Endothelial cell of umbilical vein (primary cell): ENCODE measurements around the gene RAI1. TPM values are rescaled to one million over a fixed set of nuclear protein-coding genes. Genes with fewer than 3 reads are reported as not detected.
A peak's percentile ranks its signal among the peaks of the same experiment; 100 is the strongest.

Experiments
- BruUV-seq: library from RNA; stranded (reverse); fragments of 400-500 nt; replicated peaks from 2 replicates; lab custom pipeline; 2021; lab: Mats Ljungman, UMichigan
- CTCF ChIA-PET: fragments of 300-600, 350-600 bp; sonication (Branson Sonifier 250); formaldehyde crosslinking; loops from one replicate; lab custom pipeline; 2021; ENCODE audit warnings: antibody characterized with exemption, inconsistent platforms; lab: Charles Lee
- POLR2A ChIA-PET: fragments of 300-600, 350-600 bp; sonication (Branson Sonifier 250); formaldehyde crosslinking; loops from one replicate; lab custom pipeline; 2021; ENCODE audit warnings: antibody characterized with exemption, inconsistent platforms; lab: Charles Lee
- DNase-seq: peaks from one replicate; pipeline ENCODE4 v3.0.0-alpha.2; 2011; ENCODE audit warnings: low read depth, low spot score
- FAIRE-seq: peaks from 2 replicates; lab custom pipeline; 2011; peaks lifted over from hg19 to GRCh38; lab: Jason Lieb, UNC
- H2AFZ ChIP-seq: 2 replicates; pipeline ENCODE4 v1.6.0; 2012; ENCODE audit warnings: low read depth, low read length, control low read depth, inconsistent platforms
- H3K27ac ChIP-seq: 2 replicates; pipeline ENCODE4 v1.5.1; 2011; ENCODE audit warnings: low read depth, mild to moderate bottlenecking, control low read depth, low read length, moderate library complexity; ENCODE audit not compliant: insufficient read depth
- H3K27me3 ChIP-seq, 2 experiments: 2 replicates each; pipeline versions ENCODE4 v1.6.0 to v1.6.1; 2011; ENCODE audit warnings: low read length in 2 of 2, mixed read lengths in 1 of 2; ENCODE audit not compliant: control insufficient read depth in 2 of 2, insufficient read depth in 2 of 2
- H3K36me3 ChIP-seq, 2 experiments: 2 replicates in 1 of 2; 3 replicates in 1 of 2; pipeline ENCODE4 v1.5.1; 2011; ENCODE audit warnings: low read length in 2 of 2, mild to moderate bottlenecking in 1 of 2, moderate library complexity in 1 of 2; ENCODE audit not compliant: control insufficient read depth in 2 of 2, insufficient read depth in 2 of 2; ENCODE audit errors: extremely low read depth in 1 of 2
- H3K4me1 ChIP-seq: 3 replicates; pipeline ENCODE4 v1.5.1; 2011; ENCODE audit warnings: mild to moderate bottlenecking, low read length; ENCODE audit not compliant: control insufficient read depth, insufficient read depth; ENCODE audit errors: extremely low read depth
- H3K4me2 ChIP-seq: 2 replicates; pipeline ENCODE4 v1.6.1; 2011; ENCODE audit warnings: low read length, control low read depth, mixed read lengths; ENCODE audit not compliant: insufficient read depth
- H3K4me3 ChIP-seq, 3 experiments: fragments of 200-600 bp in 1 of 3; sonication (generic), shearing (Covaris generic) in 1 of 3; replicated peaks in 1 of 3; 2 replicates each; pipeline ENCODE4 v1.5.1; 2011 to 2016; ENCODE audit warnings: control low read depth in 3 of 3, low read length in 3 of 3, mild to moderate bottlenecking in 2 of 3, inconsistent platforms in 1 of 3, low read depth in 1 of 3, moderate library complexity in 1 of 3; ENCODE audit not compliant: insufficient read depth in 1 of 3
- H3K79me2 ChIP-seq: 2 replicates; pipeline ENCODE4 v1.6.0; 2012; ENCODE audit warnings: low read length, inconsistent platforms; ENCODE audit not compliant: control insufficient read depth, insufficient read depth
- H3K9ac ChIP-seq: replicated peaks from 2 replicates; pipeline ENCODE3; 2011; ENCODE audit warnings: low read length, control low read depth; ENCODE audit not compliant: insufficient read depth; ENCODE audit errors: extremely low read depth
- H3K9me1 ChIP-seq: replicated peaks from 3 replicates; pipeline ENCODE4 v1.6.0; 2011; ENCODE audit warnings: mild to moderate bottlenecking, low read length; ENCODE audit not compliant: control insufficient read depth, insufficient read depth; ENCODE audit errors: extremely low read depth
- H3K9me3 ChIP-seq: replicated peaks from 2 replicates; pipeline ENCODE4 v1.5.1; 2012; ENCODE audit warnings: low read length, inconsistent platforms; ENCODE audit not compliant: control insufficient read depth, insufficient read depth
- H4K20me1 ChIP-seq: replicated peaks from 2 replicates; pipeline ENCODE3; 2011; ENCODE audit warnings: mild to moderate bottlenecking, low read length; ENCODE audit not compliant: control insufficient read depth, insufficient read depth; ENCODE audit errors: extremely low read depth
- CTCF ChIP-seq, 2 donors: IDR thresholded peaks; 1 replicate in 1 of 2; 2 replicates in 1 of 2; pipeline ENCODE4 v1.5.1; 2011; ENCODE audit warnings: low read length in 2 of 2, mild to moderate bottlenecking in 2 of 2, moderate library complexity in 2 of 2, control low read depth in 1 of 2, inconsistent platforms in 1 of 2, low read depth in 1 of 2; ENCODE audit not compliant: insufficient read depth in 1 of 2; ENCODE audit errors: extremely low read depth in 1 of 2
- EZH2 ChIP-seq: IDR thresholded peaks from 2 replicates; pipeline ENCODE4 v1.6.1; 2012; ENCODE audit warnings: borderline replicate concordance, low read depth, mild to moderate bottlenecking, moderate library complexity, low read length, inconsistent platforms; ENCODE audit not compliant: severe bottlenecking
- FOS ChIP-seq: IDR thresholded peaks from 2 replicates; pipeline ENCODE4 v1.6.1; 2011; ENCODE audit warnings: mild to moderate bottlenecking, low read length, moderate library complexity, borderline replicate concordance; ENCODE audit not compliant: insufficient read depth
- GATA2 ChIP-seq: IDR thresholded peaks from 2 replicates; pipeline ENCODE4 v1.7.0; 2011; ENCODE audit warnings: low read depth, mild to moderate bottlenecking, moderate library complexity, mixed read lengths, low read length; ENCODE audit not compliant: insufficient read length, insufficient read depth
- JUN ChIP-seq: IDR thresholded peaks from 2 replicates; pipeline ENCODE4 v1.6.1; 2011; ENCODE audit warnings: borderline replicate concordance, low read depth; ENCODE audit not compliant: insufficient read length, insufficient read depth
- MYC ChIP-seq: IDR thresholded peaks from one replicate; pipeline ENCODE4 v1.6.1; 2011; ENCODE audit warnings: mild to moderate bottlenecking, low read depth, low read length
- POLR2A ChIP-seq: IDR thresholded peaks from 2 replicates; pipeline ENCODE4 v1.6.1; 2012; ENCODE audit warnings: low read depth, mild to moderate bottlenecking, control low read depth, low read length
- POLR2AphosphoS5 ChIP-seq: IDR thresholded peaks from 2 replicates; pipeline ENCODE4 v1.6.1; 2012; ENCODE audit warnings: low read depth, mild to moderate bottlenecking, control low read depth, low read length, moderate library complexity; ENCODE audit not compliant: insufficient read depth
- dilution Hi-C: fragments of 300-500 bp; cut with MboI; formaldehyde crosslinking; loops from one replicate; pipeline ENCODE4 v1.15.0; 2019; ENCODE audit warnings: low sequenced_read_pairs; ENCODE audit not compliant: extremely low pct_ligation_motif_present
- intact Hi-C: fragments of 100-400 bp; cut with micrococcal nuclease; formaldehyde crosslinking; loops from one replicate; pipeline ENCODE4 v1.10.0; 2022
- polyA plus RNA-seq, 4 experiments: library from polyadenylated mRNA; depleted of rRNA in 3 of 4; stranded (reverse) in 3 of 4; unstranded in 1 of 4; fragments of >200 nt; gene quantifications; 2 replicates each; pipeline versions ENCODE4 v1.2.1 to v1.2.3, GENCODE V29; 2011 to 2012; ENCODE audit warnings: missing spikeins in 1 of 4
- total RNA-seq: library from RNA; stranded (reverse); gene quantifications from 2 replicates; pipeline ENCODE4 v1.2.3, GENCODE V29; 2021
- TF ChIP-seq, protein P1 (sequence below): IDR thresholded peaks from 2 replicates; pipeline ENCODE4 v1.6.1; 2011; ENCODE audit not compliant: insufficient read depth, insufficient read length

The RAI1 gene
- total and polyA plus RNA-seq, 2 donors (not counting 3 experiments of a cell fraction or from before 2014, with no cell fraction given) = 7.8 to 43.3 TPM

DNA sequence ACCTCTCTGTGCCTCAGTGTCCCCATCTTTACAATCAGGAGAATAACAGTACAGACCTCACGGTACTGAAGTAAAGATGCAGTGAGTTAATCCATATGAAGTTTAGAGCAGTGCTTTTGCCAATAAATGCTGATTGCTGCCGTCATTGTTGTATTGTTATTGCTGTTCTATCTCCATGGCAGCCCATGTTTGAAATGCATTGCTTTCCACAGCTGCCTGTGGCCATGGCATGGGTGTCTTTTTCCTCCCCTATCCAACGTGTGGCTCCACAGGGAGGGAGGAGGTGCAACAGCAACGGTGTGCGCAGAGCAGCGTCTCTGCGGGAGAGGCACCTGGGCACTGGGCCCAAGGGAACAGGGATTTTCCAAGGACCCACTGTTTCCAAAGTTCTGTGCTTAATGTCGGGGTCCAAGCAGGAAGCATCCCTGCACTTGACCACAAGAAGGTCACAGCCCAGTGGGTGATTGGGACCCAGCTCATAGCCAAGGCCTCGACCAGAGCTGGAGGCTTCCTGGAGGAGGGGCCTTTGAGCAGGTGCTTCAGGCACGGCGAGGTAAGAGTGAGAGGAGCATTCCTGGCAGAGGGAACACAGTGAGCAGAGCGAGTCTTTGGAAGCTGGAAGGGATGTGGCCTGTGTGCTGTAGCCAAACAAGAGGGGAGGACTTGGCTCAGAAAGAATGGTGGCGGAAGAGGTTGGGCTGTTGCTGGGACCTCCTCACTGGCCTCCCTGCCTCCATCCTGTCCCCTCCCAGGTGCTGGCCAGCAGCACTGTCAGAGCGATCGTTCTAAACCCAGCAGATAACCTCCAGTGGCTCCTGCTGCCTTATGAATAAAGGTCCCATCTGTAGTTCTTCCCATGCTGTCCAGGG lies 3.9 kb downstream of the RAI1 start:
- ChIA-PET POLR2A (no interaction called here), CTCF (no interaction called here)
- H3K27ac ChIP-seq = peak overlapping the region; percentile 75
- no TSS peak for BruUV-seq
- peak overlapping the region; percentile 7 for H3K9ac ChIP-seq
- peaks cover 24% of the 10 kb centered on the region for H3K4me1 ChIP-seq
- peak; percentile 30 for DNase-seq
- dilution Hi-C loops = no loop called here
- no peaks in the 10 kb centered on the region for H3K36me3 ChIP-seq
- no peaks in the 10 kb centered on the region for H3K27me3 ChIP-seq
- H4K20me1 ChIP-seq = no peaks in the 10 kb centered on the region
- no peak overlapping the region for H3K4me3 ChIP-seq
- TF ChIP-seq JUN (peak; percentile 2), FOS (no peak)
- H3K79me2 ChIP-seq = peaks cover 79% of the 10 kb centered on the region
- peak; percentile 66 for FAIRE-seq
- H3K9me3 ChIP-seq = no peaks in the 10 kb centered on the region
- intact Hi-C loops = loop anchor here (1.0 to 5.0 kb wide), 3 partner anchors 38 to 192 kb away; no protein-coding TSS in a partner anchor
- no peak overlapping the region for H2AFZ ChIP-seq
- H3K4me2 ChIP-seq = no peak overlapping the region
- H3K9me1 ChIP-seq = no peaks in the 10 kb centered on the region

GRCh38 chr17:17685775-17686291 lies 4.6 kb downstream of the RAI1 start:
- peak overlapping the region; percentile 75 for H3K27ac ChIP-seq
- H3K9ac ChIP-seq = peak overlapping the region; percentile 44
- POLR2A ChIA-PET = no interaction called here
- H3K27me3 ChIP-seq = no peaks in the 10 kb centered on the region
- dilution Hi-C loops = no loop called here
- no peak overlapping the region for H2AFZ ChIP-seq
- intact Hi-C loops = loop anchor here (1.0 kb wide), 2 partner anchors 37 to 66 kb away; no protein-coding TSS in a partner anchor
- no peak overlapping the region for H3K4me3 ChIP-seq
- H3K36me3 ChIP-seq = no peaks in the 10 kb centered on the region
- no TSS peak for BruUV-seq
- no peaks in the 10 kb centered on the region for H3K9me3 ChIP-seq
- peaks cover 86% of the 10 kb centered on the region for H3K79me2 ChIP-seq
- H3K4me1 ChIP-seq = peaks cover 24% of the 10 kb centered on the region
- FAIRE-seq (peak; percentile 98), DNase-seq (peak; percentile 83)
- no peaks in the 10 kb centered on the region for H4K20me1 ChIP-seq
- H3K4me2 ChIP-seq = peak overlapping the region; percentile 57
- CTCF ChIA-PET = no interaction called here
- peak; percentile 26 for TF ChIP-seq POLR2AphosphoS5
- TF ChIP-seq EZH2 = no peak
- TF ChIP-seq, protein P1, sequence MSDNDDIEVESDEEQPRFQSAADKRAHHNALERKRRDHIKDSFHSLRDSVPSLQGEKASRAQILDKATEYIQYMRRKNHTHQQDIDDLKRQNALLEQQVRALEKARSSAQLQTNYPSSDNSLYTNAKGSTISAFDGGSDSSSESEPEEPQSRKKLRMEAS = no peak
- peak; percentile 74 for TF ChIP-seq MYC
- TF ChIP-seq CTCF (IDR thresholded peaks at IDR 0.05; ENCODE audit: extremely low read depth in 1 of 2, insufficient read depth in 1 of 2, low read depth in 1 of 2, low read length in 2 of 2) = no peak
- no peak for TF ChIP-seq POLR2A
- peak; percentile 82 for TF ChIP-seq JUN
- peak; percentile 91 for TF ChIP-seq FOS
- TF ChIP-seq GATA2 = peak; percentile 49
- no peaks in the 10 kb centered on the region for H3K9me1 ChIP-seq
